HG02938 (cell line): Measurements from ENCODE around the gene FGF11.
"Not testable (repeated sequence)": the region's sequence is repeated elsewhere in the genome, so short reads cannot be mapped to it uniquely, and the experiment has no call there.

Source experiments
- ATAC-seq: cut with Tn5 transposase; IDR thresholded peaks from one replicate; pipeline ENCODE4 v1.9.1; 2021; ENCODE audit warnings: mild to moderate bottlenecking, moderate library complexity; ENCODE audit not compliant: unreplicated experiment

Gene FGF11

DNA sequence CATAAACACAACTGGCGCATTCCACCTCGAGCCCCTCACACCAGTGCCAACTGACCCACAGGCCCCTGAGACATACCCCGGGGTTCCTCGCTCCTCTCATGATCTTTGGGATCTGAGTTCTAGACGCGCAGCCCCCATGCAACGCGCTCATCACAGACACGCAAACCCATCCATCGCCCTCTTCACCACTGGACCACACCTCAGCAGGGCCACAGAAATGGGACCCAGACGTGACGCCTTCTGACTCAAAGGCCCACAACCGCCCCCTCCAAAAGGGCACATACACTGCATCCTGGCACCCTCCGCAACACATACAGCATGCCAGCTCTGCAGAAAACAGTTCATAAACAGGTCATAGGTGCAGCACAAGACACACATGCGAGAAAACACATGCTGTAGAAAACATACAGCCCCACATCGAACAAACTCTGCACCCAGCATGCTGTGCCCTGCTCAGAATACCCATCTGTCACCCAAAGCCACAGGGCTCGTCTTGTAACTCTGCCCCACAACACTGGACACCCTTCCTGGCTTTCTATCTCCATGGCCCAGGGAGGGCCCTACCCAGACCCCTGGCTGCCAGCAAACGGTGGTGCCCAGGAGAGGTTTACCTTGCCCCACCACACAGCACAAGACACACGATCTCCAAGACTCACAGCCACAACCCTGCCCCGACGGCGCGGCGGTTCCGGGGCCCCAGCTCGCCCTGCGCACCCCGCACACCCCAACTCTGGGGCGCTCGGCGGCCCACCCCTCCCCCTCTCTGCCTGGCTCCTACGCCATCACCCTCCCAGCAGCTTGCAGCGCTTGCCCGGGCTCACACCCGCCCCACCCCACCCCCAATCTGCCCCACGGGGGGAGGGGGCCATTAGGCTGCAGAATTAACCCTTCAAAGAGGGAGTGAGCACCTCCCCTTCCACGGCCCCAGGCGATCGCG lies 39.2 kb downstream of the FGF11 start:
- ATAC-seq: no peak

- no peak for ATAC-seq
Observed at GRCh38 chr17:7479213-7480088, 40.1 kb downstream of the FGF11 start, which contains the start of gene ZBTB4. TSS of gene ZBTB4 (minus strand) at chr17:7479631. CDS start at chr17:7466801, 12,830 bp downstream.

DNA sequence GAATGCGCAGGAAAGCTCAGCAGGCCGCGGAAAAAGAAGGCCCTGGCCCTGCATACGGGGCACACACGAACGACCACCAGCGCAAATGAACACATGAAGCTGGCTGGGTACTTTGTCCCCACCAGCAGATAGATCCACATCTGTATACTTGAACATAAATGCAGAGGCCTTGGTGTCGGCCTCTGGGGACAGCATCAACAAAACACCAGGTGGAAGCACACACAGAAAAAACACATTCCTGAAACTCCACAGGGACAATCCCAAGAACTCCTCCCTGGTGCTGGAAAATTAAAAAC lies 40.7 kb downstream of the FGF11 start:
- ATAC-seq: no peak

DNA sequence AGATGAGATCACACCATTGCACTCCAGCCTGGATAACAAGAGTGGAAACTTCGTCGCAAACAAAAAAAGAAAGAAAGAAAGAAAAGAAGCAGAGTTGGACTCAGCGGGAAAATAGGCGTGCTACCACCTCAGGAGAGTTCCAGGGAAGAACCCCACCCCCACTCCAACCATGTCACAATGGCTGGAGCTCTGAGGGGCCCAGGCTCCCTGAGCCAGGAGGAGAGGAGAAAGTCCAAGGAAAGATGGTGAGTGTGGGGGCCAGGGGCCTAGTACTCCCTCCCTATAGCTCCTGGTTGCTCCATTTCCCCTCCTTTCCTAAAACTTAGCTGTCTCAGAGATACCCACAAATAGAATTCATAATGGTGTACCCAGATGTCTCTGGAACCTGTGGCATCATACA lies 42.0 kb downstream of the FGF11 start, which contains the start of gene SLC35G6:
Gene SLC35G6, plus strand, starts transcription at position 172 of the 400 bp plus-strand sequence. Its CDS starts 71 bp downstream, at position 243.
- ATAC-seq: not testable (repeated sequence)

GRCh38 chr17:7481842-7482741 lies 42.8 kb downstream of the FGF11 start:
- ATAC-seq: not testable (repeated sequence)

GRCh38 chr17:7482742-7483088 lies 43.4 kb downstream of the FGF11 start:
- ATAC-seq: not testable (repeated sequence)

- peak; percentile 28 for ATAC-seq
Observed at GRCh38 chr17:7483255-7484066, 44.1 kb downstream of the FGF11 start.

- peak; percentile 66 for ATAC-seq
Observed at GRCh38 chr17:7484067-7484918, 45.0 kb downstream of the FGF11 start, which contains the start of gene POLR2A. TSS of gene POLR2A (plus strand) at chr17:7484366.

DNA sequence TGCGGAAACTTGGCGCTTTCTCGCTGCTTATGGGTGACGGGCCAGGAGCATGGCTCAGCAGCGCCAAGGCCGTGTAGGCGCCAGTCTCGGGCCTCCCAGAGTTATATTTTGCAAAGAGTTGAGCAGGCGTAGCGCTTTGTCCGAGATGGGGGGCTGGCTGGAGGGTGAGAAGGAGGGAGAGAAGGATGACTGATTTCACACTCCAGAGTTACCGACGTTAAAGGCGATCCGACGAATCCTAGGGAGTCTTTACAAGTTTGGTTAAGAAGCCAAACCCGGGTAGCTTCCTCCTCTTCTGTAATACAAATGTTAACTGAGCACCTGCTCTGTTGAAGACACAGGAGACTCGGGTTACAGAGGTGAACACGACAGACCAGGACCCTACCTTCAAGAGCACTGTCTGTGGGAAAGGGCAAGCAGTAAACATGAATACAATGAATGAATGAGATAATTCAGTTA lies 45.6 kb downstream of the FGF11 start:
- no peak for ATAC-seq

GRCh38 chr17:7486181-7486580 lies 46.9 kb downstream of the FGF11 start:
- no peak for ATAC-seq

- no peak for ATAC-seq
Observed at GRCh38 chr17:7490144-7490543, 50.8 kb downstream of the FGF11 start.

- ATAC-seq: no peak
Observed at GRCh38 chr17:7491583-7491982, 52.3 kb downstream of the FGF11 start.

- ATAC-seq: no peak
Observed at GRCh38 chr17:7493941-7494340, 54.6 kb downstream of the FGF11 start.
